Sigmoid colon (tissue), 3 donors: ENCODE data around the gene TCTN1.

Experiments used
- POLR2A ChIP-seq, 2 donors: fragments of 450-650 bp; IDR thresholded peaks; one replicate each; pipeline ENCODE4 v1.6.1; 2016; ENCODE audit warnings: antibody characterized with exemption in 2 of 2, mild to moderate bottlenecking in 2 of 2, moderate library complexity in 2 of 2
- TF ChIP-seq, protein P1 (sequence below), 4 experiments: fragments of 450-650 bp in 3 of 4; fragments of 200-600 bp in 1 of 4; IDR thresholded peaks; one replicate each; pipeline ENCODE4 v1.5.1; 2016 to 2019; ENCODE audit warnings: antibody characterized with exemption in 4 of 4, mild to moderate bottlenecking in 3 of 4, moderate library complexity in 2 of 4

DNA sequence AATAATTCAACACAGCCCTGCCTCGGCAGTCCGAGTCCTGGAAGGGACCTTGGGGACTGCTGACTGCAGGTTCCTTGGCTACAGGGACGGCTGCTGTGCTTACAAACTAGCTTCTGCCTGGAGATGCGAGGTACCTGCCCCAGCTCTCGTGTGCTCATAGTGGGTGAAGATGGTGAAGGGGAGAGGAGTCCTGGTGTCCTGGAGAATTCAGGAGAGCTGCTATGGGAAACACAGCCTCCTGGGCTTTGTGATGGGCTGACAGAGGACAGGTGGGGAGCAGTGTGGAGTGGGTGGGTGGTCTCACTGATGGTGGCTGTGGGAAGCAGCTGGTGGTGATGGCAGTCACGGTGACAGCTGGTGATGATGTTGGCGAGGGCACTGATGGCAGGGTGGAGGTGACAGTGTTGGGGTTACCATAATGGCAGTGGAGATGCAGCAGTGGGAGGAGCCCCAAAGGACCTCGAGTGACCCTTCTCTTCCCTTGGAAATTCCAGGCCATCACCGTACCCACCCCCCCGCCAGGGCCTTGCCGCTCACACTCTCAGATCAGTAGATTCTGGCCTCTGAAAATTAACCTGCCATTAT is 42.2 kb downstream of the TCTN1 start:
- TF ChIP-seq, protein P1, sequence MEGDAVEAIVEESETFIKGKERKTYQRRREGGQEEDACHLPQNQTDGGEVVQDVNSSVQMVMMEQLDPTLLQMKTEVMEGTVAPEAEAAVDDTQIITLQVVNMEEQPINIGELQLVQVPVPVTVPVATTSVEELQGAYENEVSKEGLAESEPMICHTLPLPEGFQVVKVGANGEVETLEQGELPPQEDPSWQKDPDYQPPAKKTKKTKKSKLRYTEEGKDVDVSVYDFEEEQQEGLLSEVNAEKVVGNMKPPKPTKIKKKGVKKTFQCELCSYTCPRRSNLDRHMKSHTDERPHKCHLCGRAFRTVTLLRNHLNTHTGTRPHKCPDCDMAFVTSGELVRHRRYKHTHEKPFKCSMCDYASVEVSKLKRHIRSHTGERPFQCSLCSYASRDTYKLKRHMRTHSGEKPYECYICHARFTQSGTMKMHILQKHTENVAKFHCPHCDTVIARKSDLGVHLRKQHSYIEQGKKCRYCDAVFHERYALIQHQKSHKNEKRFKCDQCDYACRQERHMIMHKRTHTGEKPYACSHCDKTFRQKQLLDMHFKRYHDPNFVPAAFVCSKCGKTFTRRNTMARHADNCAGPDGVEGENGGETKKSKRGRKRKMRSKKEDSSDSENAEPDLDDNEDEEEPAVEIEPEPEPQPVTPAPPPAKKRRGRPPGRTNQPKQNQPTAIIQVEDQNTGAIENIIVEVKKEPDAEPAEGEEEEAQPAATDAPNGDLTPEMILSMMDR (IDR thresholded peaks at IDR 0.05), result no peak
- no peak for TF ChIP-seq POLR2A (IDR thresholded peaks at IDR 0.05)
